RWPE1 (cell line): ENCODE results near the gene CAMK1.

ENCODE experiments used
- CTCF ChIA-PET: fragments of 350-600 bp; sonication (Branson Sonifier 250); formaldehyde crosslinking; extraction: SDS; loops from one replicate; lab custom pipeline; 2021; lab: Yijun Ruan, JAX
- POLR2A ChIA-PET: fragments of 400-600 bp; formaldehyde crosslinking; extraction: SDS; loops from one replicate; lab custom pipeline; 2020; ENCODE audit warnings: antibody characterized with exemption; ENCODE audit not compliant: low non-redundant PET; lab: Yijun Ruan, JAX
- DNase-seq: peaks from one replicate; pipeline ENCODE4 v3.0.0; 2012; ENCODE audit warnings: low spot score
- H3K27ac ChIP-seq: fragments of 450-650 bp; 2 replicates; pipeline ENCODE4 v1.5.1; 2017
- CTCF ChIP-seq: fragments of 450-650 bp; conservative IDR thresholded peaks from 2 replicates; pipeline ENCODE4 v1.5.1; 2017; ENCODE audit warnings: low read depth, mild to moderate bottlenecking

CAMK1 gene

GRCh38 chr3:9742560-9742959 is 27.2 kb downstream of the CAMK1 start:
- DNase-seq = no peak
- ChIA-PET CTCF (no interaction called here), POLR2A (no interaction called here)
- no peak for TF ChIP-seq CTCF
- H3K27ac ChIP-seq = no peak overlapping the region

- H3K27ac ChIP-seq = no peak overlapping the region
- CTCF ChIA-PET = no interaction called here
- POLR2A ChIA-PET = no interaction called here
- no peak for TF ChIP-seq CTCF
- no peak for DNase-seq
Observed at GRCh38 chr3:9739181-9739580, 30.6 kb downstream of the CAMK1 start.

GRCh38 chr3:9736831-9737230 is 32.9 kb downstream of the CAMK1 start:
- TF ChIP-seq CTCF = no peak
- H3K27ac ChIP-seq = no peak overlapping the region
- DNase-seq = no peak
- ChIA-PET POLR2A (no interaction called here), CTCF (no interaction called here)

GRCh38 chr3:9732740-9733115 is 37.0 kb downstream of the CAMK1 start:
- ChIA-PET CTCF (interaction anchor here (0.6 to 1.4 kb wide), 3 partner anchors 17 to 74 kb away, joined by 3 to 6 read pairs (median 5); no protein-coding TSS in a partner anchor), POLR2A (interaction anchor here (0.6 kb wide), 1 partner anchor 42 kb away, joined by 4 read pairs; no protein-coding TSS in a partner anchor)
- peak overlapping the region; percentile 97 for H3K27ac ChIP-seq
- TF ChIP-seq CTCF = no peak
- DNase-seq = peak; percentile 21

- ChIA-PET CTCF (interaction anchor here (1.2 to 1.4 kb wide), 2 partner anchors 16 to 17 kb away, joined by 5 to 6 read pairs; no protein-coding TSS in a partner anchor), POLR2A (interaction anchor here (0.6 kb wide), 1 partner anchor 41 kb away, joined by 4 read pairs; no protein-coding TSS in a partner anchor)
- DNase-seq = peak; percentile 20
- peak overlapping the region; percentile 97 for H3K27ac ChIP-seq
- no peak for TF ChIP-seq CTCF
Observed at GRCh38 chr3:9732080-9732739, 37.5 kb downstream of the CAMK1 start.

GRCh38 chr3:9731206-9732079 is 38.3 kb downstream of the CAMK1 start, which contains the start of gene BRPF1:
Gene BRPF1, plus strand, starts transcription at chr3:9731735. Its CDS starts 2,406 bp downstream, at chr3:9734141.
- POLR2A ChIA-PET = no interaction called here
- no peak for TF ChIP-seq CTCF

More at GRCh38 chr3:9731206-9732079, 38.3 kb downstream of the CAMK1 start, which contains the start of gene BRPF1:
- CTCF ChIA-PET = no interaction called here
- DNase-seq = peak; percentile 98
- peak within 1 kb of the TSS; percentile 97 for H3K27ac ChIP-seq
